UCSD-AML1 (cell line): ENCODE results near the gene DMBT1.

Source experiments
- DNase-seq: peaks from one replicate; lab custom pipeline; 2025; ENCODE audit not compliant: unreplicated experiment; lab: John Stamatoyannopoulos, UW

The DMBT1 gene

GRCh38 chr10:122548407-122549085 is 12.0 kb upstream of the DMBT1 start:
- DNase-seq, result no peak

DNA sequence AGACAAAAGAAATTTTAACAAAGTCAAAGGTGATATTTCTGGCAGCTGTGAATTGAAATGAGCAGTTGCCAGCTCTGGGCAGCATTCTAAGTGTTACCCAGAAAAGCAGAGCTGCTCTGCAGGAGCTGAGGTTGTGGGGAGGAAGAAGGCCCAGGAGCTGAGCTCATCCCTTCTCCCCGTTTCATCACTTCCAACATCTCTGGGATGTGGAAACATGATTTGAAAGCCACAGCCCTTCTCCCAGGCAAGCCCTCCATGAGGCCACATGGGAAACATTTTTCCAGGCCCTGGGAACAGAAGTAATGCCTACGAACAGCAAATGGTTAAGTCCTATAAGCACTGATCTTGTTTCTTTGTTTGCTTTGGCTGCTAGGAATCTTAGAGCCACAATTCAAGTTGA is 10.9 kb upstream of the DMBT1 start:
- DNase-seq, result no peak

DNA sequence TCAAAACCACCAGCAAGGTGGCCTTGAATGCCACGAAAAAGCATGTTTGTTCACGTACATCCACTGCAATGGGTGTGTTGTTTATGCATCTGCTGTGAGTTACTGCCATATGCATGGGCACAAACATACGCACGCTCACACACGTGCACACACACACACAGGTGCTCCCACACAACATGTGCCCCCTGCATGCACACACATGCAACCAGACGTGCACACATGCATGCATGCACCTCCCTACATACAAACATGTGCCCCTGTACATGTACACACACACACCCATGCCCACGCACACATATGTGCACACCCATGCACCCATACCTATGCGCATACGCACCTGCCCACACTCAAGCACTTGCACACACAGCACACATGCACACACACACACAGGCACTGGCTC is 10.1 kb upstream of the DMBT1 start:
- DNase-seq, result no peak

- DNase-seq, result no peak
Observed at GRCh38 chr10:122550983-122551382, 9.6 kb upstream of the DMBT1 start.

DNA sequence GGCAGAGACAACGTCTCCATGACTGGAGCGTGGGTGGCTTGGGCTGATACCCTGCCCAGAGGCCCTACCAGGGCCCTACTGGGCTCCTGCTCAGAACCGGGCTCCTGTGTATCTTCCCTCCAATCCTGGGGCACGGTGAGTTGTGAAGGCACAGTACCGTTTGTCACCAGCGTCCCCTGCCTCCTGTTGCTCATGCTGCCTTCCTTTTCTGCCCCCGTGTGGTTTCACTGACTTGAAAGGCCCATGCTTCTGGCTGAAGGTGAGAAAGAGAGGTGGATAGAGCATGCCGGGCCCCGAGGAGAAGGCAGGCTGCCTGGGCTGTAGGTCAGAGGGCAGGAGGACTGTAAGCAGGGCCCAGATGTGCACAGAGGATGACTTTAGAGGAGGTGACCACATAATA is 9.1 kb upstream of the DMBT1 start:
- DNase-seq, result no peak

DNA sequence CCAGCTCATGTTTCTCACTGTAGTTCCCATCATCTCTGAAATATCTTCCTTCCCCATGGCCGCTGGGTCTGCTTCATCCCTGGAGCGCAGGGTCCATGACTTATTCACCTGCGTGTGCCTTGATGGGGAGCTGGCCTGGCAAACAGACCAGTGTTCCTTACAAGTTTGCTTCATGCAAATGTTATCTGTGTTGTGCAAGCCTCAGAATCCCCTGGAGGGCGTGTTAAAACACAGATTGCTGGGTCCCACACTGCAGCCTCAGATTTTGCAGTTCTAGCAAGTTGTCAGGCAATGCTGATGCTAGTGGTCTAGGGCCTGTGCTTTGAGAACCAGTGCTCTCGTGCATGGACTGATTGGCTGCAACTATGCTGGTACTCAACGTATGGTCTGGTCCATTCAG is 7.2 kb upstream of the DMBT1 start:
- no peak for DNase-seq

DNA sequence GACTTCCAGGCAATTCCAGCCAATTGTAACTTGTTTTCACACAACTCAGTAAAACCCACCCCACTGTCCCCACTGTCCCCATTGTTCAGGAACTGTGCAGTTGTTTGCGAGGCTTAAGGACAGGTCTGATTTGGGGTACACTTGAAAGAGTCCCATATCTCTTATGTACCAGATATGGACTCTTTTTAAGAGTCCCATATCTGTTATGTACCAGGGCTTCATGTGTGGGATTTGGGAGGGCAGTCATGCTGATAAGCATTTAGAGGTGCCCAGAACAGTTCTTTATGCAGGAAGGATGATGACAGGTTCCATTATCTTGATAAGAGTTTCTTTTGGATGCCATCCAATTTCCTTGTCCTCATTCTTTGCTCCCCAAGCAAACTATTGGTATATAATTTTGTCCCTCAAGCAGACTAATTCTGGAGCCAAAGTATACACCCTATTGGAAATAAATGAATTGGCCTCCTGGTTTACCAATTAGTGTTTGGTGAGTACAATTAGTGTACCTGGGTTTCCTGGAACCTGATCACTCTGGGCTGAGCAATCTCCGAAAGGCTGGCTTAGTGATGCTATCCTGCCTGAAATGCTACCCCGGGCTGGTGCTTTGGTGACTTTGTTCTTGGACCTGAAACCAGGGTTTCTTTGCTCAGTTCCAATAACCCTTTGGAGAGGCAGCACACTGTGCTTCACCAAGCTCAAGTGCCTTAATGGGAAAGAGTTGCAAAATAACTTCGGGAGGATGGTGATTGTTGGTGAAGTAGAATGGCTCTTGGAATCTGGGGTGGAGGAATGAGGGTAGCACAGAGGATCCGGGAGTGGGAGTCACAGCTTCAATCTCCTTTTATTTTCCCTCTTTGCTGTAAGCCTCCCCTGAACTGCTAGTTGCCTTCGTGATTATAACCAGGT is 6.2 kb upstream of the DMBT1 start:
- no peak for DNase-seq

DNA sequence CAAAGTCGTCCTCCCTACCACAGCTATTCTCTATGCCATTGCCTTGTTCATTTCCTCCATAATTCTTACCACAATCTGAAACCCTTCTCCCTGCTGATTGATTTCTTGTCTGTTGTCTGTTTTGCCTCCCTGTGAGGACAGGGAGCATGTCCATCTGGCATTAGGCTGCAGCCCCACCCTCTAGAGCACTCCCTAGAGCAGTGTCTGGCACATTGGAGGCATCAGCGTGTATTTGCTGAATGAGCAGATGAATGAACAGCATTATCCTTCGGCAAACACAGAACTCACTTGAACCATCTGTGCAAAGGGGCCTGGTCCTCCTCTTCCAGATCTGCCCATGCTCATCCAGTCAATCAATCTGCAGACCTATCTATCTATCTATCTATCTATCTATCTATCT is 5.1 kb upstream of the DMBT1 start:
- DNase-seq, result no peak

DNA sequence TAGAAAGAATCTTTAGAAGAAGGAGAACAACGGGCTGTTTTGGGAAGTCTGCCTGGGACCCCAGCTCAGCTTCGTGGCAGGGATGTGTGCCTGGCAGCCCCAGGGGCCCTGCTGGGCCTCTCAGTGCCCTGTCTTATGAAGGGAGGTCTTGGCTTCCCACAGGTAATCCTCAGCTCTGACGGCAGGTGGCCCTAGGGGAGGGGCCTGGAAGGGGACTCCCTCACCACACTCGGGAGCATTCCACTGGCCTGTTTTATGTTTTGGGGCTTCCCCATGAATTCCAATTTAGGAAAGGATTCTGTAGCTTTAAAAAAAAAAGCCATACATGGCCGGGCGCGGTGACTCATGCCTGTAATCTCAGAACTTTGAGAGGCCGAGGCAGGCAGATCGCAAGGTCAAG is 3.0 kb upstream of the DMBT1 start:
- DNase-seq, result no peak

DNA sequence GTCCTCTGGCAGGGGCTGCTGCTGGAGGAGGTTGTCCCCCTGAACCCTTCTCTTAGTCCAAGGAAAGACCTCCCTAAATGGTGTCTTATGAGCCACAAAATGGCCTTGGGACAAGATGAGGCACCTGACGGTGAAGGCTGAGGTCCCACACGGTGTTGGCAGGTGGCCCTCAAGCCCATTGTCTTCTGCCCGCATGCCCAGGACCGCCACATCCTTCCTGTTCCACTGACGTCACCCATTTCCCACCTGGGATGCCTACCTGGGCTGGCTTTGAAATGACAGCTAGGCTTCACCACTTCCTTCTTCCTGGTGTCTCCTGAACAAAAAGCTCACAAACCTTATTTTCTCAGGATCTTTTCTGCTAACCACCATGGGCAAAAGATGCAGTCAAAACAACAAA is 2.1 kb upstream of the DMBT1 start:
- DNase-seq, result no peak

GRCh38 chr10:122559228-122559627 is 1.3 kb upstream of the DMBT1 start:
- DNase-seq, result no peak

DNA sequence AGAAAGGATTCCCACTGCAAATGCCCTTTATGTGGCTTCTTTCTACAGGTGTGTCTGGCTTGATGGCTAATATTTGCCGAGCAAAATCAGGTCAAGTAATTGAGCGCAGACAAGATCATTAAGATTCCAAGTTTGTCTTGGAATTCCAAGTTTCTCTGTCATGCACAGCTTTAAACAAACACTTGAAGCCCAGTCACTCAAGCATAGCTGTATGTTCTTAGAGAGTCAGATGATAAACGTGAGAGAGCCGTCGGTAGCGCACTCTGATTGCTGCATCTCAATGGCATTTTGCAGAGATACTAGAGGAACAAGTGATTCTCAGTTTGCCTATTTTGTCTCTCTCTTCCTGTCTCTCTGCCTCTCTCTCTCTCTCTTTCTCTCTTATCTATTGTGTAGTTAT is 658 bp downstream of the DMBT1 start:
- DNase-seq, result no peak

DNA sequence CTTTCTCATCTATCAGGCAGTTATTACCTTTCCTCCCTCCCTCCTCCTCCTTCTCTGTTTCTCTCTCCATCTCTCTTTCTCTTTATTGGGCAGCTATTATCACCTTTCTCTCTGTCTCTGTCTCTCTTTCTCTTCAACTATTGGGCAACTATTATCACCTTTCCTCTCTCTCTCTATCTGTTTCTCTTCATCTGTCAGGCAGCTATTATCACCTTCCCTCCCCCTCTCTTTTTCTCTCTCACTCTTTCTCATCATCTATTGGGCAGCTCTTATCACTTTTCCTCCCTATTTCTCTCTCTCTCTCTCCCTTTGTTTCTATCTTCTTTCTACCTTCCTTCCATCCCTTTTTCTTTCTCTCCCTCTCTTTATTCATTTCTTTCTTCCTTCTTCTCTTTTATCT is 1.2 kb downstream of the DMBT1 start:
- DNase-seq, result no peak

GRCh38 chr10:122564980-122565379 is 4.4 kb downstream of the DMBT1 start:
- no peak for DNase-seq

DNA sequence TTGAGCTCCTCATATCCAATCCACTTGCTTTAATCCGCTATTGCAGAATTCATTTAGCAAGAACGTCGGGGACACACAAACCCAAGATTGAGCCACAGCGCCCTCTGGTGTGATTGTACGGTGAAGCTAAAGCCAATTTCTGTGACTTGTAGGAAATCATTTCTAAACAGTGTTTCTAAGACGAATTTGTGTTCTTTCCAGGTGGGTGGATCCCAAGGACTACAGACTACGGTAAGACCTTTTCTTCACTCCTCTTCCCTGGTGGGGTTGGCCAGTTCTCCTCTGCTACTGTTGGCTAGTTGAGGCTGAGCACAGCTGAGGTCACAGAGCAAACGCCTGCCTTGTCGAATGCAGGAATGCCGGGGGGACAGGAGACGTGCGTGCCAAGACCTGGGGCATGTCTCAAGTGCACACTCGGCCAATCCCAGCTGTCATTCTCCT is 5.2 kb downstream of the DMBT1 start:
- DNase-seq, result peak; percentile 59

DNA sequence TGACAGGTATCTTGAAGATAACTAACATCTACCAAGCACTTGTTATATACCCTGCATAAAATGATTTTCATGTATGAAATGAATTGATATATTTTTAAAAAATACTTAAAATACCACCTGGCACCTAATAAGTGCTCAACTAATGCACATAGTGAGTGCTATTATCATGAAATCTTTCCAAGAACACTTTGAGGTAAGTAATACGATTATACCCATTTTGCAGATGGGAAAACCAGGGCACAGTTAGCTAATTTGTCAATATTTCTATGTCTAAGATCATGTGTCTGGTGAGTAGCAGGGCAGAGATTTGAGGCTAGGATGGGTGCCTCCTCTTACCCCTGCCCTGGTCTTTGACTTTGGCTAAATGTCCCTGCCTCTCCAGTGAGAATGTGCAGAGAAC is 6.1 kb downstream of the DMBT1 start:
- DNase-seq, result no peak

DNA sequence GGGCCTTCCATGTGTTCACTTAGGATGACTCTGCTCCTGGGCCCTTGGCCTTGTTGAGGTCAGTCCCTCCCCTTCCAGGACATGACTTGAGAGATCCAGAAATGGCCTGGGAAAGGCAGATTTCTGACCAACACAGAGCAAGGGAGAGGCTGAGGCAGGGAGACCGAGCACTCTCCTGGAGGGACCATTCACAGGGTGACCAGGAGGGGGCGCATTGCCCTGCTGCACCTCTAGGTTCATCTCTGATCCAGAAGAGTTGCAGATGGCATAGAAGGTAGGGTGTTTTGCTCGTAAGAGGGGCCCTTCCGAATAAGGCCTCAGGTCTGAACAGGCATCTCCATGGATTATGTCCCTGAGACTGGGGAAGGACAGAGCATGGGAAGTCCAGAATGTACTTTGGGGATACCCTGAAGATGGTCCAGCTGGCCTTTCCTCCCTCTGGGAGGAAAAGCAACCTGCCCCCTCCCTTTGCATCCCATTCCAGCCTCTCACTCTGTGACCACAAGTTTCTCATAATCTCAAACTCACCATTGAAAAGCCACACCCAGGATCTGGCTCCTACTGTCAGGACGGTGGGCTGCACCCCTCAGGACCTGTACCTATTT is 6.6 kb downstream of the DMBT1 start:
- peak; percentile 33 for DNase-seq

DNA sequence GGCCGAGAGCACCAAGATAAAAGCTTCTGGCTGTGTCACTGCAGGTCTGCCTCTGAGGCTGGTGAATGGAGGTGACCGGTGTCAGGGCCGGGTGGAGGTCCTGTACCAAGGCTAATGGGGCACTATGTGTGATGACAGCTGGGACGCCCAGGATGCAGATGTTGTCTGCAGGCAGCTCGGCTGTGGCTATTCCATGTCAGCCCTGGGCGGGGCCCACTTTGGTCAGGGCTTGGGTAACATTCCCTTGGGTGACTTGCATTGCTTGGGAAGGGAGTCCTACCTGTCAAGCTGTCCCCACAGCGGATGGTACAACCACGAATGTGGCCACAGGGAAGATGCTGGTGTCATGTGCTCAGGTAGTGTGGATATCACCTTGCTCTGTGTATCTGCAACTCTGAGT is 8.0 kb downstream of the DMBT1 start:
- DNase-seq, result no peak

DNA sequence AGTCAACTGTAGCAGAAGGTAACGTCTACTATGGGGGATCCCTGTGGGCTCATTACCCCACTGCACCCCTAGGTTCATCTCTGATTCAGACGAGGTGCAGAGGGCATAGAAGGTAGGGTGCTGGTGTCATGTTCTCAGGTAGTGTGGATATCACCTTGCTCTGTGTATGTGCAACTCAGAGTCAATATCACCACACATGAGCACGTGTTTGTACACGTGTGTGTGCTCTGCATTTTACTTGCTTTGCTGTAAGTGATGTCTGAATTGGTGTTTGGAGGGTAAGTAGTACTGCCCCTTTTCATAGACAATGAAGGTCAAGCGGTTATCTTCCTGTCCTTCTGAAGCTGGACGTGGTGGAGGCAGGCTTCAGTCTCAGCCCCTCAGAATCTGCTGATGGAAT is 10.4 kb downstream of the DMBT1 start:
- DNase-seq, result no peak

DNA sequence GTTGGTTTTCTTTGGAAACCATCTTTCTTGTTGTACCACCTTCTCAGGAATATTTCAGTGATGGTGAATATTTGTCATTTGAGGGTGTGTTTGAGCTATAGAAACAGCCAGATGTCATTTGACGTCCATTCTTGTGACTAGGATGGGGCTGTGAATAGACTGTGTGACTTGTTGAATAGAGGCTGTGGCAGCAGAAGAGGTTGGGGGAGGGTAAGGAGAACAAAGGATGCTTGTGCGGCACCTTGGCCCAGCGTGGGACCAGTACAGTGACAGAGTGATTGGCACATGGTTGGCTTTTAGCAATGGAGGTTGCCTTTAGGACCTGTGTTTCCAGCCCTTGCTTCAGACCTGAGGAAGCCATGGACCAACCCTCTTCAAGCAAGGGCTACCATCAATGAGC is 11.3 kb downstream of the DMBT1 start:
- DNase-seq, result no peak

- no peak for DNase-seq
Observed at GRCh38 chr10:122575776-122576175, 15.2 kb downstream of the DMBT1 start.

- DNase-seq, result no peak
Observed at GRCh38 chr10:122576291-122576690, 15.7 kb downstream of the DMBT1 start.
